ENCODE data around the gene BRD2. TPM values are rescaled to one million over a fixed set of nuclear protein-coding genes. Genes with fewer than 3 reads are reported as not detected.

BRD2 gene
- total RNA-seq, 2 experiments from 2014 or later: 290 to 297 TPM

DNA sequence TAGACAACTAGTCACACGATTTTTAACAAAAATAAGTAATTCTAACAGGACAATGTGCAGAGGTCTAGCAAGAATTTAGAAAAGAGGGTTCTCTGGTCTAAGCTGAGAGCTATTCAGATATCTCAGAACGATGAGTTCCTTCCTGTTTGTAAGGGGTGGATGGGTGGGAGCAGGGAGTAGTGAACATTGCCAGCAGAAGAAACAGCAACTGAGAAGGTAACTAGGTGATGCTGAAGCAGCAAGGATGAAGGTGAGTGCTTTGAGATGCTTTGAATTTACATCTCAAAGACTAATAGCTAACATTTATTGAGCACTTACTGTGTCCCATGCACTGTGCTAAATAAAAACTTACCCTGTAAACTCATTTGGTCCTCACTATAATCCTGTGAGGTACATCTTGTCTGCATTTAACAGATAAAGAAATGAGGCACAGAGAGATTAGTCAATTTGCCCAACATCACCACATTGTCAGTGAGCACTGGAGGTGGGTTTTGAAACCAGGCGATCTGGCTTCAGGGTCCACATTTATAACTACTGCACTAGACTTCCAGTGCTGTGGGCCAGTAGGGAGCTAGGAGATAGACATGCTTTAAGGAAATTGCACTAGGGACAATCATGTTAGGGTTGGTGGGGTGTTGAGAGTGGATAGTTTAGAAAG, 15.7 kb downstream of the BRD2 start:
- Mint-ChIP-seq H3K4me3 (no peak overlapping the region), H3K27me3 (no peaks in the 10 kb centered on the region), H3K27ac (peak overlapping the region; percentile 37), H3K4me1 (peaks cover 42% of the 10 kb centered on the region), H3K9me3 (no peaks in the 10 kb centered on the region), H3K36me3 (ENCODE audit: low read depth) (peaks cover 38% of the 10 kb centered on the region)
- CTCF ChIA-PET: interaction anchor here (0.6 to 4.8 kb wide), 58 partner anchors 8 to 265 kb away, joined by 3 to 140 read pairs (median 6); partner anchors contain the start of genes BRD2, HLA-DMA, HLA-DMB and HLA-DPA1
- POLR2A ChIA-PET: interaction anchor here (0.8 to 12.4 kb wide), 14 partner anchors 11 to 145 kb away, joined by 3 to 315 read pairs (median 4); partner anchors contain the start of genes BRD2, HLA-DMA, PSMB8 and PSMB9
- DNase-seq: no peak

DNA sequence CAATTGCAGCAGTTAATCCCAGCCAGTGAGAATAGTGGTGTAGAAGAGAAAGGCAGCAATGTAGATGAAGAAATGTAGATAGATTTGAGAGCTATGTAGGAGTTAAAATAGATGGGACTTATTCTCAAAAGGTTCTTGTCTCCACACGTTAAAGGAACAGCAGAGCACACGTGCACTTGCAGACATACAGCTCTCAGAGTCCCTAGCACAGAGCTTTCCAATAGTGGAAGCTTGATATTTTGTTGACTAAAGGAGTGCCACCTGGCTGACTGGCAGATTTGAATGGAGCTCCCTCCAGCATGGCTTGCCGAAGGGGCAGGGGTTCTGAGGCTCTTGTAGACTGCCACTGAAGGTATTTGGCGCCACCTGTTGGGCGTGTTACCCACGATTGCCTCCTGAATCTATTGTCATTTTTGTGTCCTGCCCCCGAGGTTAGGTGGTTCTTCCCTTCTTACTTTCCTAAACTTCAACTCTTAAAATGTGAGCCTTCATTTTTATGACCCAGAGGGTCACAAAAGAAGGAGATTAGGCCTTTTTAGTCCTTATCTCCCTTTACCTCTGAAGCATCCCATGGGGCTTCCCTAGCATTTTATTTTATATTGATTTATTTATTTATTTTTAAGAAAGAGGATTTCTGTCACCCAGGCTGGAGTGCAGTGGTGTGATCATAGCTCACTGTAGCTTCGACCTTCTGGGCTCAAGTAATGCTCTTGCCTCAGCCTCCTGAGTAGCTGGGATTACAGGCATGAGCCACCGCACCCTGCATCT, 16.4 kb downstream of the BRD2 start:
- H3K36me3 Mint-ChIP-seq (ENCODE audit: low read depth): peaks cover 31% of the 10 kb centered on the region
- H3K27me3 Mint-ChIP-seq: peaks cover under 1% of the 10 kb centered on the region
- no peak overlapping the region for H3K4me3 Mint-ChIP-seq
- peak overlapping the region; percentile 37 for H3K27ac Mint-ChIP-seq
- DNase-seq: peak; percentile 91
- H3K4me1 Mint-ChIP-seq: peaks cover 42% of the 10 kb centered on the region
- ChIA-PET CTCF (interaction anchor here (0.6 to 4.8 kb wide), 60 partner anchors 8 to 264 kb away, joined by 3 to 140 read pairs (median 6); partner anchors contain the start of genes BRD2, HLA-DMA, HLA-DMB and HLA-DPA1), POLR2A (interaction anchor here (0.8 to 12.4 kb wide), 13 partner anchors 11 to 146 kb away, joined by 3 to 315 read pairs (median 5); partner anchors contain the start of genes BRD2, HLA-DMA, PSMB9 and TAP1)
- no peaks in the 10 kb centered on the region for H3K9me3 Mint-ChIP-seq

DNA sequence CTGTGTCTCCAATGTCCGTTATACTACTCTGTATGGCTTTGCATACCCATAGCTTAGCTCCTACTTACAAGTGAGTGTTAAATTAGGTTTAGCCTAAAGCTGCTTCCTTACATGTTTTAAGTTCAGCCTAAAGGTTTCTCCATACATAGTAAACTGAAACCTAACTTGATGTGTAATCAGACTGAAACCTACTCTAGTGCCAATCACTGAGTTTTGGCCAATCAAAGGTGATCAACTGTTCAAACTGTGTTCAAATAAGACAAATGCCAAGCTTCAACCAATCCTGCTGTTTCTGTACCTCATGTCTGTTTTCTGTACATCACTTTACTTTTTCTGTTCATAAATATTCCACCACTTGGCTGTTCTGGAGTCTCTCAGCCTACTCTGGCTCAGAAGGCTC, 21.0 kb downstream of the BRD2 start:
- Mint-ChIP-seq H3K4me3 (no peak overlapping the region), H3K4me1 (peaks cover 20% of the 10 kb centered on the region), H3K27me3 (peaks cover 25% of the 10 kb centered on the region), H3K27ac (no peak overlapping the region), H3K36me3 (ENCODE audit: low read depth) (no peaks in the 10 kb centered on the region), H3K9me3 (no peaks in the 10 kb centered on the region)
- CTCF ChIA-PET: interaction anchor here (1.0 to 1.5 kb wide), 5 partner anchors 22 to 151 kb away, joined by 3 to 5 read pairs (median 4); partner anchors contain the start of gene TAP2
- POLR2A ChIA-PET: interaction anchor here (0.9 to 12.4 kb wide), 4 partner anchors 12 to 95 kb away, joined by 3 to 315 read pairs (median 4); partner anchors contain the start of genes BRD2 and HLA-DMB
- no peak for DNase-seq

DNA sequence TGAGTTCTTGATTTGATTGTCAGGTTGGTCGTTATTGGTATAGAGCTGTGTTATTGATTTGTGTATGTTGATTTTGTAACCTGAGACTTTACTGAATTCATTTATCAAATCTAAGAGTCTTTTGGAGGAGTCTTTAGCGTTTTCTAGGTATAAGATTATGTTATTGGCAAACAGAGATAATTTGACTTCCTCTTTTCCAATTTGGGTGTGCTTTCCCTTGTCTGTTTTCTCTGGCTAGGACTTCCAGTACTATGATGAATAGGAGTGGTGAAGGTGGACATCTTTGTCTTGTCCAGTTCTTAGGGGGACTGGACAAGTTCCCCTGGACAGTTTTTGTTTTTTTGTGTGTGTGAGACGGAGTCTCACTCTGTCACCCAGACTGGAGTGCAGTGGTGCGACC, 23.6 kb downstream of the BRD2 start:
- Mint-ChIP-seq H3K27me3 (peaks cover 37% of the 10 kb centered on the region), H3K9me3 (no peaks in the 10 kb centered on the region), H3K27ac (no peak overlapping the region), H3K4me1 (peaks cover 14% of the 10 kb centered on the region), H3K4me3 (no peak overlapping the region), H3K36me3 (ENCODE audit: low read depth) (no peaks in the 10 kb centered on the region)
- ChIA-PET POLR2A (interaction anchor here (0.9 to 1.0 kb wide), 2 partner anchors 21 to 59 kb away, joined by 3 to 4 read pairs; no protein-coding TSS in a partner anchor), CTCF (interaction anchor here (0.7 kb wide), 1 partner anchor 97 kb away, joined by 3 read pairs; no protein-coding TSS in a partner anchor)
- no peak for DNase-seq

DNA sequence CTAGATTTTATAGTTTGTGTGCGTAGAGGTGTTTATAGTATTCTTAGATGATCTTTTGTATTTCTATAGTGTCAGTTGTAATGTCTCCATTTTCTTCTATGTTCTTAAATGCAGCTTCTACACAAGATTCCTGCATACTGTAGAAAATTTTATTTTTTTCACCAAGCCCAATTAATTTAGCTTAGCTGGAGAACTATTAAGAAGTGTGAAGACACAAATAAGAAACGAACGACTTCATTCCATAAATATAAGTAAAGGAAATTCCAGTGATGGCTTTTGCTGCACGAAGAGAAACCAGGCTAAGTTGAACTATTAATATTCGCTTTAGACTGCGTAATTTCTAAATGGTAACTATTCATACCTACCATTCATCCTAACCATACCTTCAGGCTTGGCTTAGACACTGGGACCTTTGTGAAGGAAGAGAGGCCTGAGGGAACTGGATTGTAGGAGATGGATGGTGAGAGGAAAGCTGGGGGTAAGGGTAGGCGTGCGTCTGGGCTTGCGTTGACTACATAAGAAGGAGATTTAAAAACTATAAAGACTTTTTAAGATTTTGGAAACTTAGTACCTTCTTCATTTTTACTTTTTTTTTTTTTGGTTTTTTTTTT, 25.1 kb downstream of the BRD2 start:
- no peak overlapping the region for H3K27ac Mint-ChIP-seq
- no peaks in the 10 kb centered on the region for H3K9me3 Mint-ChIP-seq
- POLR2A ChIA-PET: no interaction called here
- peaks cover 43% of the 10 kb centered on the region for H3K27me3 Mint-ChIP-seq
- H3K4me1 Mint-ChIP-seq: peaks cover 6% of the 10 kb centered on the region
- H3K4me3 Mint-ChIP-seq: no peak overlapping the region
- H3K36me3 Mint-ChIP-seq (ENCODE audit: low read depth): no peaks in the 10 kb centered on the region
- no peak for DNase-seq
- CTCF ChIA-PET: interaction anchor here (1.3 to 1.5 kb wide), 2 partner anchors 9 to 255 kb away, joined by 6 to 8 read pairs; no protein-coding TSS in a partner anchor

DNA sequence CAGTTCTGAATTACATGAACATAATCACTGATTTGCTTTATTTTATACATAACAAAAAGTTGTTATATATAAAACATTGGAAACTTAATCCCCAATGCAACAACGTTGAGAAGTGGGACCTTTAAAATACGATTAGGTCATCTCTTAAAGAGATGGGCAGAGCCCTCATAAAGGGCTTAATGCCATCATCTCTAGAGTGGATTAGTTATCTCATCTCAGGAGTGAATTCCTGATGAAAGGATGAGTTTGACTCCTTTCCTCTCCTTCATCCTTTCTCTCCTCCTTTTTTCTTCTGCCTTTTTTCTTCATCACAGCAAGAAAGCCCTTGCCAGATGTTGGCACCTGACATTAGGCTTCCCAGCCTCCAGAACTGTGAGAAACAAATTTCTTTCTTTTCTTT, 27.1 kb downstream of the BRD2 start:
- H3K27ac Mint-ChIP-seq: no peak overlapping the region
- no peaks in the 10 kb centered on the region for H3K9me3 Mint-ChIP-seq
- H3K36me3 Mint-ChIP-seq (ENCODE audit: low read depth): no peaks in the 10 kb centered on the region
- H3K4me3 Mint-ChIP-seq: no peak overlapping the region
- H3K27me3 Mint-ChIP-seq: peaks cover 50% of the 10 kb centered on the region
- DNase-seq: no peak
- ChIA-PET POLR2A (interaction anchor here (1.0 kb wide), 1 partner anchor 11 kb away, joined by 3 read pairs; no protein-coding TSS in a partner anchor), CTCF (interaction anchor here (0.8 kb wide), 1 partner anchor 86 kb away, joined by 4 read pairs; no protein-coding TSS in a partner anchor)
- H3K4me1 Mint-ChIP-seq: peaks cover 7% of the 10 kb centered on the region

DNA sequence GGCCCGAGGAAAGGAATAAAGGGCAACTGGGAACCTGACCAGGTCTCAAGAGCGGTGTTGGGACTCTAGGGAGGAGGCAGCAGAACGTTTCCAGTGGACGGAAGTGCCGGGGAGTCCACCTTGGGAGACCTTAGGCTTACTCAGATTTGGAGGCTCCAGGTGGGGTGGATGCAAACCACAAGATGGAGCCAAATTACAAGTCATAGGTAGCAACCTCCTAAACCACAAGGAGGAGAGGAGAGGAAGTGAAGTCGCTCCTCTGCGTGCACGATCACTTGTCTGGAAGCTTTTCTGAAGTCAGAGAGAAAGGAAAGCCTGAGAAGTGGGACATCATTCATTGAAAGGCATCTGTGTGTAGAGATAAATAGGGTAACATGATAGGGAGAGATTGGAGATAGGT, 31.7 kb downstream of the BRD2 start:
- no peaks in the 10 kb centered on the region for H3K9me3 Mint-ChIP-seq
- ChIA-PET POLR2A (no interaction called here), CTCF (interaction anchor here (0.7 to 1.5 kb wide), 5 partner anchors 10 to 249 kb away, joined by 3 to 6 read pairs (median 4); no protein-coding TSS in a partner anchor)
- H3K27ac Mint-ChIP-seq: no peak overlapping the region
- peaks cover 46% of the 10 kb centered on the region for H3K27me3 Mint-ChIP-seq
- DNase-seq: peak; percentile 42
- H3K4me3 Mint-ChIP-seq: no peak overlapping the region
- H3K4me1 Mint-ChIP-seq: peaks cover 7% of the 10 kb centered on the region
- H3K36me3 Mint-ChIP-seq (ENCODE audit: low read depth): no peaks in the 10 kb centered on the region

DNA sequence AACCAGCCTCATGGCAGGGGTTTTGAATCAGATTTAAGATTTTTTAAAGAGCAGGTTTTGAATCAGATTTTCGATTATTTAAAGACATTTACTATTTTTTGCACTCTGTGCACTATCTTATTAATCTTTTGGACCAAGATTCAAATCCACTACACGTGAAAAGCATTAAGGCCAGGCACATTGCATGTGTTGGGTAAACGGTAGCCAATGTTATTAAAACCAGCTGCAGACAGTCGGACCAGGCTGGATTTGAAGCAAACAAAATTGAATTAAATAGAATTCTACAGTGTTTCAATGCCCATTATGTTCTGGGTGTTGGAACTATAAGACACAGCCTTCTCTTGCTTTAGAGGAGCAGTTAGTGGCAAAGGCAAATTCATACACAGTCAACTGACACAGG, 33.3 kb downstream of the BRD2 start:
- POLR2A ChIA-PET: no interaction called here
- no peak overlapping the region for H3K4me3 Mint-ChIP-seq

DNA sequence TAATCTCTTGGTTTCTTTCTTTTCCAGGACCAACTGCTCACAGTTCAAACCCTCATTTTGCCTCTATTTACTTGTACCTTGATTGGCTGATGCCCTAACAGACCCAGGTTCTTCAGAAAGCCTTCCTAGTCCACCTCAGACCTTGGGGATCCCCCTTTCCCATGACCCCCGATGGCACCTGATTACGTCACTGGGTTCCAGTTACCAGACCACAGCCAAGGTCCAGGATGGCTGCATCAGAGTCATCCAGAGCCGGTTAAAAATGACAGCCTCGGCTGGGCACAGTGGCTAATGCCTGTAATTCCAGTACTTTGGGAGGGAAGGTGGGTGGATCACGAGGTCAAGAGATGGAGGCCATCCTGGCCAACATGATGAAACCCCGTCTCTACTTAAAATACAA, 36.5 kb downstream of the BRD2 start:
- ChIA-PET POLR2A (no interaction called here), CTCF (no interaction called here)
- no peaks in the 10 kb centered on the region for H3K9me3 Mint-ChIP-seq
- DNase-seq: no peak
- no peak overlapping the region for H3K27ac Mint-ChIP-seq
- peaks cover 39% of the 10 kb centered on the region for H3K27me3 Mint-ChIP-seq
- no peak overlapping the region for H3K4me3 Mint-ChIP-seq
- H3K4me1 Mint-ChIP-seq: peaks cover 20% of the 10 kb centered on the region
- no peaks in the 10 kb centered on the region for H3K36me3 Mint-ChIP-seq (ENCODE audit: low read depth)

More for the DNA sequence above, 33.3 kb downstream of the BRD2 start:
- peaks cover 36% of the 10 kb centered on the region for H3K27me3 Mint-ChIP-seq
- no peak overlapping the region for H3K27ac Mint-ChIP-seq
- CTCF ChIA-PET: interaction anchor here (1.1 to 1.5 kb wide), 2 partner anchors 12 to 13 kb away, joined by 3 to 4 read pairs; no protein-coding TSS in a partner anchor
- H3K9me3 Mint-ChIP-seq: no peaks in the 10 kb centered on the region
- no peaks in the 10 kb centered on the region for H3K36me3 Mint-ChIP-seq (ENCODE audit: low read depth)
- no peak for DNase-seq
- peaks cover 7% of the 10 kb centered on the region for H3K4me1 Mint-ChIP-seq

DNA sequence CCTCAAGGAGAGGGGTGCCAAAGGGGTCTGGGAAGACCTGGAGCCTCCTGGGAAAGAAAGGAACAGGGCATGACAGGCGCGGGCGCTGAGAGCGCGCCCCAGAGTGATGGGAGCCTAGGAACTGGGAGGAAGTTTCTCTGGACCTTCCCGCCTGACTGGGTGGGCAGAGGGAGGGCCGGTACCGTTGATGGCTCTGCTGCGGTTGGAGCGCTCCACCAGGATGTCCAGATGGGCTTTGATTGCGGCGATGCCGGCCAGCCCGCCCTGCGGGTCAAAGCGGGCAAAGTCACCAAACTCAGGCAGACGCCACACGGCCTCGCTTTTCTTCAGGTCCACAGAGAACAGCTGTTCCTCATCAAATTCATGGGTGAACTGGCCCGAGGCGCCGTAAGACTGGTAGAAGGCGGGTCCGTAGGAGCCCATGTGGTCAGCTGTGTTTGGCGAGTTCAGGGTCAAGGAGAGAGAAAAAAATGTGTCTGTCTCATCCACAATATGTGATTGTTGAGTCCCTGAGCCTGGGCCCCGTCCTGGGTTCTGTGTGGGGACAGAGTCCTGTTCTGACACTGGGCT, 39.5 kb downstream of the BRD2 start:
- Mint-ChIP-seq H3K27ac (no peak overlapping the region), H3K27me3 (peaks cover 38% of the 10 kb centered on the region), H3K4me1 (peaks cover 15% of the 10 kb centered on the region), H3K4me3 (peak overlapping the region; percentile 17), H3K9me3 (no peaks in the 10 kb centered on the region), H3K36me3 (ENCODE audit: low read depth) (no peaks in the 10 kb centered on the region)
- CTCF ChIA-PET: interaction anchor here (1.1 kb wide), 1 partner anchor 24 kb away, joined by 5 read pairs; no protein-coding TSS in a partner anchor
- POLR2A ChIA-PET: no interaction called here
- no peak for DNase-seq

DNA sequence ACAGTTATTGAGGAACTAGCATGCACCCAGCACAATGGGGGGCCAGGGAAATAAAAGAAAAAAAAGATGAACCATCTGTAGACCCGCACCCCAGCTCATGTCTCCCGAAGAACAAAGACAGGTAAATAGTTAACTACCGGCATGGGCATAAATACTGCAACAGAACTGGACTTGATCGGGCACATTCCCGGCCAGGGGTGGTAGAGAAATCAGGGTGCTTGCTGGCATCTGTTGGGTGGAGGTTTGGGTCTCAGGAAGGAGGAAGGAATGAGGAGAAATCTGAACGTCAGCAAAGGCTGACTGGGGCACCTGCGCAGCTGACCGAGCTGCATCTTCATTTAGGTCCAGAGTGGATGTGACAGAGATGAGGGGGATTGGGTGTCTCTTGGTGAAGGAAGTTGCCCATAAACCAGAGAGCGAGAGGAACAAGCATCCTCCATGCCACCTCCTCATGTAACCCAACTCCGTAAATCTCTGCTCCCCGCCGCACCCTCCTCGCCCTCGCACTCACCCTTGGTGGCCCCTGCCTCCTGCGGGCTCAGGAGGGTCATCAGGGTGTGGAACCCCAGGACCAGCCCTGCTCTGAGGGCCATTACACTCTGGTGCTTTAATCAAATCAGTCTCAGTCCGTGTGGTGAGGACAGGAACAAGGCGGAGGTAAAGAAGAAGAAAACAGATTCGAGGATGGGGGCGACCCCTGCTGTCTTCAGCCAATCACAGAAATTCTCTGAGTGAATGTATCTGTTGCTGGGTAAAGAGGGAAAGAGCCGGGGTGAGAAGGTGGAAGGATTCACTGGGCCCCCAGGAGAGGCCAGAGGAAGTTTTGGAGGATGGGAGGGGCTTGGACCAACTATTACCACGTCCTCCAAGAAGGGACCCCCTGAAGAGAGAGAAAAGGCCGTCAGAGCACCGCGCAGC, 40.8 kb downstream of the BRD2 start, which contains the start of gene HLA-DOA:
HLA-DOA (minus strand) TSS at position 648 of the 918 bp plus-strand sequence.
- Mint-ChIP-seq H3K27ac (no peak within 1 kb of the TSS), H3K36me3 (ENCODE audit: low read depth) (no peaks in the 10 kb centered on the region), H3K27me3 (peaks cover 42% of the 10 kb centered on the region), H3K4me1 (peaks cover 15% of the 10 kb centered on the region), H3K9me3 (no peaks in the 10 kb centered on the region), H3K4me3 (peak within 1 kb of the TSS; percentile 66)
- DNase-seq: peak; percentile 44
- ChIA-PET POLR2A (interaction anchor here (1.1 kb wide), 1 partner anchor 37 kb away, joined by 3 read pairs; no protein-coding TSS in a partner anchor), CTCF (interaction anchor here (0.5 to 1.3 kb wide), 4 partner anchors 25 to 239 kb away, joined by 3 to 5 read pairs (median 3); no protein-coding TSS in a partner anchor)
